GM12874 (cell line): Measurements from ENCODE around the gene GSTT4.

Experiments used
- CTCF ChIP-seq: IDR thresholded peaks from 2 replicates; pipeline ENCODE4 v1.5.1; 2011; ENCODE audit warnings: low read depth, mild to moderate bottlenecking, control low read depth, low read length, moderate library complexity; ENCODE audit not compliant: insufficient read depth

Gene GSTT4

GRCh38 chr22:24008381-24009226, 3.4 kb upstream of the GSTT4 start:
- TF ChIP-seq CTCF = no peak

- TF ChIP-seq CTCF = no peak
Observed at GRCh38 chr22:24008022-24008283, 2.7 kb upstream of the GSTT4 start.

GRCh38 chr22:24007253-24008021, 2.2 kb upstream of the GSTT4 start:
- TF ChIP-seq CTCF = no peak

- TF ChIP-seq CTCF = no peak
Observed at GRCh38 chr22:24006914-24007214, 1.6 kb upstream of the GSTT4 start.

- TF ChIP-seq CTCF = no peak
Observed at GRCh38 chr22:24006207-24006913, 1.1 kb upstream of the GSTT4 start.

GRCh38 chr22:24003887-24004286, 1.4 kb downstream of the GSTT4 start:
- TF ChIP-seq CTCF = no peak

- no peak for TF ChIP-seq CTCF
Observed at GRCh38 chr22:24002851-24003250, 2.4 kb downstream of the GSTT4 start.
